HepG2 (cell line): ENCODE data around the gene CAVIN1. TPM values are rescaled to one million over a fixed set of nuclear protein-coding genes. Genes with fewer than 3 reads are reported as not detected.

ENCODE experiments used
- ARNT2 ChIP-seq: sonication (generic); formaldehyde crosslinking; IDR thresholded peaks from 2 replicates; pipeline ENCODE4 v1.8.0; 2022; ENCODE audit warnings: mild to moderate bottlenecking, low read depth, missing genetic modification reagents, moderate library complexity
- CREB1 ChIP-seq, 2 experiments: fragments of 450-650 bp in 1 of 2; IDR thresholded peaks; 2 replicates each; pipeline ENCODE4 v1.6.1; 2016 to 2017; ENCODE audit warnings: control low read depth in 1 of 2, mild to moderate bottlenecking in 1 of 2, missing compliant biosample characterization in 1 of 2, missing genetic modification characterization in 1 of 2
- DMAP1 ChIP-seq: IDR thresholded peaks from 2 replicates; pipeline ENCODE4 v1.6.1; 2016
- FOSL2 ChIP-seq: sonication (generic); formaldehyde crosslinking; IDR thresholded peaks from 2 replicates; pipeline ENCODE4 v1.4.0; 2020; ENCODE audit warnings: missing genetic modification reagents
- GABPA ChIP-seq, 2 experiments: IDR thresholded peaks; 2 replicates each; pipeline ENCODE4 v1.6.1; 2011 to 2016; ENCODE audit warnings: low read depth in 2 of 2, low read length in 1 of 2, missing biosample characterization in 1 of 2, missing genetic modification characterization in 1 of 2
- GFI1 ChIP-seq: sonication (generic); formaldehyde crosslinking; IDR thresholded peaks from 2 replicates; pipeline ENCODE4 v1.5.0; 2020; ENCODE audit warnings: missing genetic modification reagents, mild to moderate bottlenecking, borderline replicate concordance
- GZF1 ChIP-seq: sonication (generic); formaldehyde crosslinking; IDR thresholded peaks from 2 replicates; pipeline ENCODE4 v1.5.1; 2020; ENCODE audit warnings: mild to moderate bottlenecking, missing genetic modification reagents
- HES4 ChIP-seq: sonication (generic); formaldehyde crosslinking; IDR thresholded peaks from 2 replicates; pipeline ENCODE4 v1.9.0; 2021; ENCODE audit warnings: mild to moderate bottlenecking, missing genetic modification reagents, borderline replicate concordance
- KDM1A ChIP-seq: IDR thresholded peaks from 2 replicates; pipeline ENCODE4 v1.6.1; 2016; ENCODE audit warnings: missing compliant biosample characterization
- MTF2 ChIP-seq: sonication (generic); formaldehyde crosslinking; IDR thresholded peaks from 2 replicates; pipeline ENCODE4 v1.5.0; 2020; ENCODE audit warnings: missing genetic modification reagents, borderline replicate concordance
- MYNN ChIP-seq: sonication (generic); formaldehyde crosslinking; IDR thresholded peaks from 2 replicates; pipeline ENCODE4 v1.4.0; 2020; ENCODE audit warnings: mild to moderate bottlenecking, low read depth, missing genetic modification reagents
- PCBP2 ChIP-seq: fragments of 200-400 bp; formaldehyde crosslinking; optimal IDR thresholded peaks from 2 replicates; pipeline ENCODE3; 2018; ENCODE audit warnings: low read length, low read depth; ENCODE audit not compliant: poor library complexity, severe bottlenecking
- PLRG1 ChIP-seq: fragments of 450-650 bp; conservative IDR thresholded peaks from 2 replicates; pipeline ENCODE4 v1.6.1; 2016
- RCOR2 ChIP-seq: IDR thresholded peaks from 2 replicates; pipeline ENCODE4 v1.6.1; 2016; ENCODE audit warnings: missing biosample characterization, missing genetic modification reagents
- RFX1 ChIP-seq: fragments of 450-650 bp; IDR thresholded peaks from 2 replicates; pipeline ENCODE4 v1.6.1; 2017
- RXRB ChIP-seq: IDR thresholded peaks from 2 replicates; pipeline ENCODE4 v1.6.1; 2016; ENCODE audit warnings: borderline replicate concordance, missing genetic modification reagents, missing compliant biosample characterization
- SMARCC2 ChIP-seq: fragments of 450-650 bp; IDR thresholded peaks from 2 replicates; pipeline ENCODE4 v1.6.1; 2017; ENCODE audit warnings: antibody characterized with exemption, mild to moderate bottlenecking
- SP140L ChIP-seq: sonication (generic); formaldehyde crosslinking; IDR thresholded peaks from 2 replicates; pipeline ENCODE4 v1.4.0; 2020; ENCODE audit warnings: missing genetic modification reagents, borderline replicate concordance
- ZNF230 ChIP-seq: sonication (generic); formaldehyde crosslinking; IDR thresholded peaks from 2 replicates; pipeline ENCODE4 v1.4.0; 2020; ENCODE audit warnings: mild to moderate bottlenecking, missing genetic modification reagents
- ZNF296 ChIP-seq: sonication (generic); formaldehyde crosslinking; conservative IDR thresholded peaks from 2 replicates; pipeline ENCODE4 v1.5.0; 2020; ENCODE audit warnings: mild to moderate bottlenecking, missing genetic modification reagents
- ZNF616 ChIP-seq: sonication (generic); formaldehyde crosslinking; IDR thresholded peaks from 2 replicates; pipeline ENCODE4 v1.5.0; 2020; ENCODE audit warnings: low read depth, mild to moderate bottlenecking, missing genetic modification reagents
- ZNF660 ChIP-seq: sonication (generic); formaldehyde crosslinking; IDR thresholded peaks from 2 replicates; pipeline ENCODE4 v1.5.1; 2020; ENCODE audit warnings: mild to moderate bottlenecking, low read depth, missing genetic modification reagents, borderline replicate concordance
- ZNF724P ChIP-seq: sonication (generic); formaldehyde crosslinking; IDR thresholded peaks from 2 replicates; pipeline ENCODE4 v1.8.0; 2022; ENCODE audit warnings: missing genetic modification reagents, borderline replicate concordance
- ZNF816 ChIP-seq: sonication (generic); formaldehyde crosslinking; IDR thresholded peaks from 2 replicates; pipeline ENCODE4 v1.8.0; 2022; ENCODE audit warnings: missing genetic modification reagents, mild to moderate bottlenecking, borderline replicate concordance
- polyA plus RNA-seq, 8 experiments: library from polyadenylated mRNA; depleted of rRNA in 3 of 8; stranded (reverse) in 7 of 8; unstranded in 1 of 8; fragments of >200 nt; fragmentation: Illumina TruSeq in 4 of 8; extraction: Trizol in 4 of 8; gene quantifications; 2 replicates each; pipeline versions ENCODE4 v1.2.1 to v1.2.3, GENCODE V29; 2011 to 2016; ENCODE audit warnings: low read depth in 4 of 8, missing spikeins in 1 of 8, mixed read lengths in 1 of 8; ENCODE audit not compliant: insufficient read depth in 1 of 8
- total RNA-seq, 5 experiments: library from RNA; depleted of rRNA; stranded (reverse); fragments of >200 nt; fragmentation: Illumina TruSeq; extraction: Trizol; gene quantifications; 2 replicates each; pipeline ENCODE4 v1.2.3, GENCODE V29; 2016; ENCODE audit warnings: low read depth in 1 of 5
- TF ChIP-seq, protein P1 (sequence below): sonication (generic); formaldehyde crosslinking; IDR thresholded peaks from 2 replicates; pipeline ENCODE4 v1.4.0; 2020; ENCODE audit warnings: mild to moderate bottlenecking, missing genetic modification reagents
- TF ChIP-seq, protein P2 (sequence below): IDR thresholded peaks from 2 replicates; pipeline ENCODE4 v1.6.1; 2016; ENCODE audit warnings: control low read depth
- TF ChIP-seq, protein P3 (sequence below): sonication (generic); formaldehyde crosslinking; IDR thresholded peaks from 2 replicates; pipeline ENCODE4 v1.4.0; 2020; ENCODE audit warnings: mild to moderate bottlenecking, missing genetic modification reagents

The CAVIN1 gene
- total and polyA plus RNA-seq, 2 of the 13 experiments (the other 11 are each of a cell fraction or from before 2014, with no cell fraction given) = 15.9 to 25.5 TPM

DNA sequence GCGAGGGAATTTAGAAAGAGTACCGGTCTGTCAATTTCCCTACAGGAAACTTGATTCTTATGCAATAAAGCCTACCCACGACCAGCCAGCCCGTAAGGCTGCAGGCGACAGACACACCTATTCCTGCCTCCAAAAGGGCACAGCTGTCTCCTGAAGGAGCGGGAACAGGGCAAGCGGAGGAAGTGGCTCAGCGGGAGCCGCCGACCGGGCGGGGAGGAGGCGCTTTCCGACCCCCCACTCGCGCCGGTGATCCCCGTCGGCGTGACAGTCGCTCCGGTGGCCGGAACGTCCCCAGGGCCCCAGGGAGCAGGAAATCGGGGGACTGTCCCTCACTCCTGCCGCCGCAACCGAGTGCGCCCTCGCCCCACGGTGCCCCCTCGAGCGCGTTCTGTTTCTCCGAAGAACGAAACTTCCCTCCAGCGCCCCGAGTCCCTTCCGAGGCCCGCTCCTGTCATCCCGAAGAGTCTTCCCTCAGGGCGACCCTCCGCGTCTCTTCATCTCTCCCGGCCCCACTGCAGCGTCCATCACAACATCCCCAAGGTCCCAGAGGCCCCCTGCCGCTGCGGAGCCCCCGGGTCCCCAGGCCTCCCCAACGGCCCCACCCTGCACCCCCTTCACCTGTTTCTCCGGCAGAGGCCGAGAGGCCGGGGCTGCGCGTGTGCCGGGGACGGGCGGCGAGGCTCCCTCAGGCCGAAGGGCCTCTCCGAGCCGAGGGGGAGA, 35.2 kb downstream of the CAVIN1 start (continued):
- no peak for TF ChIP-seq PCBP2
- TF ChIP-seq SMARCC2 = no peak
- TF ChIP-seq HES4 (CRISPR knock-in tag) = 0 out of 2 replicates have a peak, but pooled peaks have one; percentile 19
- TF ChIP-seq GZF1 = no peak
- TF ChIP-seq, protein P1, sequence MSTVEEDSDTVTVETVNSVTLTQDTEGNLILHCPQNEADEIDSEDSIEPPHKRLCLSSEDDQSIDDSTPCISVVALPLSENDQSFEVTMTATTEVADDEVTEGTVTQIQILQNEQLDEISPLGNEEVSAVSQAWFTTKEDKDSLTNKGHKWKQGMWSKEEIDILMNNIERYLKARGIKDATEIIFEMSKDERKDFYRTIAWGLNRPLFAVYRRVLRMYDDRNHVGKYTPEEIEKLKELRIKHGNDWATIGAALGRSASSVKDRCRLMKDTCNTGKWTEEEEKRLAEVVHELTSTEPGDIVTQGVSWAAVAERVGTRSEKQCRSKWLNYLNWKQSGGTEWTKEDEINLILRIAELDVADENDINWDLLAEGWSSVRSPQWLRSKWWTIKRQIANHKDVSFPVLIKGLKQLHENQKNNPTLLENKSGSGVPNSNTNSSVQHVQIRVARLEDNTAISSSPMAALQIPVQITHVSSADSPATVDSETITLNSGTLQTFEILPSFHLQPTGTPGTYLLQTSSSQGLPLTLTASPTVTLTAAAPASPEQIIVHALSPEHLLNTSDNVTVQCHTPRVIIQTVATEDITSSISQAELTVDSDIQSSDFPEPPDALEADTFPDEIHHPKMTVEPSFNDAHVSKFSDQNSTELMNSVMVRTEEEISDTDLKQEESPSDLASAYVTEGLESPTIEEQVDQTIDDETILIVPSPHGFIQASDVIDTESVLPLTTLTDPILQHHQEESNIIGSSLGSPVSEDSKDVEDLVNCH (CRISPR knock-in tag) = no peak
- no peak for TF ChIP-seq MYNN
- TF ChIP-seq GFI1 = 0 out of 2 replicates have a peak, but pooled peaks have one; percentile 33
- no peak for TF ChIP-seq PLRG1
- 0 out of 2 replicates have a peak, but pooled peaks have one; percentile 86 for TF ChIP-seq ZNF616 (CRISPR knock-in tag)
- TF ChIP-seq ZNF296 = 0 out of 2 replicates have a peak, but pooled peaks have one; percentile 32
- no peak for TF ChIP-seq ZNF660
- TF ChIP-seq RCOR2 (CRISPR knock-in tag) = no peak
- TF ChIP-seq DMAP1 (CRISPR knock-in tag) = no peak
- TF ChIP-seq ZNF724P = no peak
- no peak for TF ChIP-seq KDM1A
- no peak for TF ChIP-seq MTF2 (CRISPR knock-in tag)
- TF ChIP-seq, protein P2, sequence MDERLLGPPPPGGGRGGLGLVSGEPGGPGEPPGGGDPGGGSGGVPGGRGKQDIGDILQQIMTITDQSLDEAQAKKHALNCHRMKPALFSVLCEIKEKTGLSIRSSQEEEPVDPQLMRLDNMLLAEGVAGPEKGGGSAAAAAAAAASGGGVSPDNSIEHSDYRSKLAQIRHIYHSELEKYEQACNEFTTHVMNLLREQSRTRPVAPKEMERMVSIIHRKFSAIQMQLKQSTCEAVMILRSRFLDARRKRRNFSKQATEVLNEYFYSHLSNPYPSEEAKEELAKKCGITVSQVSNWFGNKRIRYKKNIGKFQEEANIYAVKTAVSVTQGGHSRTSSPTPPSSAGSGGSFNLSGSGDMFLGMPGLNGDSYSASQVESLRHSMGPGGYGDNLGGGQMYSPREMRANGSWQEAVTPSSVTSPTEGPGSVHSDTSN (CRISPR knock-in tag) = no peak
- no peak for TF ChIP-seq RFX1
- TF ChIP-seq ZNF230 (CRISPR knock-in tag) = no peak
- no peak for TF ChIP-seq GABPA (IDR thresholded peaks at IDR 0.05; ENCODE audit: low read depth, low read length)
- TF ChIP-seq GABPA (CRISPR knock-in tag; IDR thresholded peaks at IDR 0.05; ENCODE audit: low read depth) = no peak
- no peak; the same call in 1 of the 2 replicates for TF ChIP-seq ARNT2 (CRISPR knock-in tag)
- TF ChIP-seq CREB1 (IDR thresholded peaks at IDR 0.05) = no peak
- no peak for TF ChIP-seq CREB1 (CRISPR knock-in tag; IDR thresholded peaks at IDR 0.05)
- TF ChIP-seq ZNF816 (CRISPR knock-in tag) = 0 out of 2 replicates have a peak, but pooled peaks have one; percentile 1
- TF ChIP-seq, protein P3, sequence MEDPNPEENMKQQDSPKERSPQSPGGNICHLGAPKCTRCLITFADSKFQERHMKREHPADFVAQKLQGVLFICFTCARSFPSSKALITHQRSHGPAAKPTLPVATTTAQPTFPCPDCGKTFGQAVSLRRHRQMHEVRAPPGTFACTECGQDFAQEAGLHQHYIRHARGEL = no peak
- no peak for TF ChIP-seq SP140L (CRISPR knock-in tag)
- TF ChIP-seq RXRB (CRISPR knock-in tag) = no peak
- TF ChIP-seq FOSL2 (CRISPR knock-in tag) = no peak
